Osteocyte (in vitro differentiated cells): Measurements from ENCODE around the gene BACH2. TPM values are rescaled to one million over a fixed set of nuclear protein-coding genes. Genes with fewer than 3 reads are reported as not detected.

Experiments
- DNase-seq: peaks from one replicate; pipeline ENCODE4 v3.0.0; 2021; ENCODE audit warnings: mixed read lengths; ENCODE audit not compliant: unreplicated experiment; ENCODE audit errors: extremely low spot score
- H3K27ac Mint-ChIP-seq: one replicate; pipeline ENCODE4 v1.8.0; 2021; ENCODE audit warnings: mild to moderate bottlenecking, mixed read lengths; ENCODE audit not compliant: unreplicated experiment
- H3K27me3 Mint-ChIP-seq: one replicate; pipeline ENCODE4 v1.8.0; 2021; ENCODE audit warnings: mixed read lengths; ENCODE audit not compliant: unreplicated experiment
- H3K36me3 Mint-ChIP-seq: one replicate; pipeline ENCODE4 v1.8.0; 2021; ENCODE audit warnings: mixed read lengths; ENCODE audit not compliant: unreplicated experiment
- H3K4me1 Mint-ChIP-seq: one replicate; pipeline ENCODE4 v1.8.0; 2021; ENCODE audit warnings: mixed read lengths; ENCODE audit not compliant: unreplicated experiment
- H3K4me3 Mint-ChIP-seq: one replicate; pipeline ENCODE4 v1.8.0; 2021; ENCODE audit warnings: mild to moderate bottlenecking, moderate library complexity, mixed read lengths; ENCODE audit not compliant: unreplicated experiment
- H3K9me3 Mint-ChIP-seq: one replicate; pipeline ENCODE4 v1.8.0; 2021; ENCODE audit warnings: mixed read lengths; ENCODE audit not compliant: unreplicated experiment
- CTCF ChIP-seq: fragments of 200-600 bp; sonication (generic); IDR thresholded peaks from 2 replicates; pipeline ENCODE4 v1.5.0; 2021; ENCODE audit warnings: antibody characterized with exemption, mild to moderate bottlenecking, moderate library complexity
- total RNA-seq: library from RNA; stranded (reverse); gene quantifications from 2 replicates; pipeline ENCODE4 v1.2.1, GENCODE V29; 2021

The BACH2 gene
- total RNA-seq, 1 donor from 2014 or later, result 1.6 TPM

- no peaks in the 10 kb centered on the region for H3K36me3 Mint-ChIP-seq
- H3K9me3 Mint-ChIP-seq, result no peaks in the 10 kb centered on the region
- peaks cover 12% of the 10 kb centered on the region for H3K4me1 Mint-ChIP-seq
- no peak for TF ChIP-seq CTCF
- no peak for DNase-seq
- no peak overlapping the region for H3K27ac Mint-ChIP-seq
- peaks cover 2% of the 10 kb centered on the region for H3K27me3 Mint-ChIP-seq
- H3K4me3 Mint-ChIP-seq, result no peak overlapping the region
Observed at GRCh38 chr6:89992818-89993217, 303.8 kb downstream of the BACH2 start.

- no peak for TF ChIP-seq CTCF
Observed at GRCh38 chr6:89989742-89990141, 306.9 kb downstream of the BACH2 start.

GRCh38 chr6:89987830-89988229 lies 308.8 kb downstream of the BACH2 start:
- H3K27ac Mint-ChIP-seq, result no peak overlapping the region
- TF ChIP-seq CTCF, result no peak

More at GRCh38 chr6:89989742-89990141, 306.9 kb downstream of the BACH2 start:
- H3K36me3 Mint-ChIP-seq, result no peaks in the 10 kb centered on the region
- H3K4me1 Mint-ChIP-seq, result peaks cover 23% of the 10 kb centered on the region
- H3K9me3 Mint-ChIP-seq, result no peaks in the 10 kb centered on the region
- H3K4me3 Mint-ChIP-seq, result no peak overlapping the region
- no peak overlapping the region for H3K27ac Mint-ChIP-seq
- peaks cover 2% of the 10 kb centered on the region for H3K27me3 Mint-ChIP-seq
- no peak for DNase-seq

GRCh38 chr6:89987140-89987539 lies 309.5 kb downstream of the BACH2 start:
- H3K27ac Mint-ChIP-seq, result no peak overlapping the region

More at GRCh38 chr6:89987830-89988229, 308.8 kb downstream of the BACH2 start:
- no peak for DNase-seq
- Mint-ChIP-seq H3K4me3 (no peak overlapping the region), H3K4me1 (peaks cover 23% of the 10 kb centered on the region), H3K36me3 (no peaks in the 10 kb centered on the region), H3K9me3 (no peaks in the 10 kb centered on the region), H3K27me3 (peaks cover 6% of the 10 kb centered on the region)

GRCh38 chr6:89986650-89987074 lies 310.0 kb downstream of the BACH2 start:
- Mint-ChIP-seq H3K9me3 (no peaks in the 10 kb centered on the region), H3K4me3 (no peak overlapping the region), H3K36me3 (no peaks in the 10 kb centered on the region), H3K27me3 (peaks cover 10% of the 10 kb centered on the region), H3K4me1 (peaks cover 23% of the 10 kb centered on the region), H3K27ac (no peak overlapping the region)
- no peak for DNase-seq
- TF ChIP-seq CTCF, result no peak

More at GRCh38 chr6:89987140-89987539, 309.5 kb downstream of the BACH2 start:
- Mint-ChIP-seq H3K4me3 (no peak overlapping the region), H3K9me3 (no peaks in the 10 kb centered on the region), H3K27me3 (peaks cover 7% of the 10 kb centered on the region), H3K4me1 (peaks cover 23% of the 10 kb centered on the region), H3K36me3 (no peaks in the 10 kb centered on the region)
- DNase-seq, result no peak
- no peak for TF ChIP-seq CTCF
